Measurements from ENCODE around the gene HAS3.
A peak's percentile ranks its signal among the peaks of the same experiment; 100 is the strongest.

Gene HAS3

DNA sequence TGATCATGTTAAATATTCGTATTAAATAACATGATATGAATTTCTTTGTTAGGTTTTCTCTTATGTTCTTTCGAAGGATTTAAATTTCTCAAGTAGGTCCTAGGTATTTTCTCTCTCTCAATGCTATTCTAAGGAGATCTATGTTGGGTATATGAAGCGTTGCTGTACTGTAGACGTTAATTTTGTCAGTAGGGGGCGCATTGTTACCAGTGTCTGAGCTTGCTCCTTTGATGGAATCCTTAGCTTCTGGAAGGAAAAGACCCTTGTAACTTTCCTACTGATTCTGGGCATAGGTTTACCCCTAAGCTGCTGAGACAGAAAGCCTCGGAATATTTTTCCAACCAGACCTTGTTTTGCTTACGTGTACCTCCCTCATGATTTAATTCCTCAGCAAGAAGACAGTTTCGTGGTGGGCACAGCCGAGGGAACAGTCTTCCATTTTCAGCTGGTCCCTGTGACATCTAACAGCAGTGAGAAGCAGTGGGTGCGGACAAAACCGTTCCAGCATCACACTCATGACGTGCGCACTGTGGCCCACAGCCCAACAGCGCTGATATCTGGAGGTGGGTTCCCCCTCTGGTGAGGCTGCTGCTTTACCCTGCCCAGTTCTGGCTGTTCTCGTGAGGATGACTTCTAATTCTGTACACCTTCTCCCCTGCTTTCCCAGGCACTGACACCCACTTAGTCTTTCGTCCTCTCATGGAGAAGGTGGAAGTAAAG, 44.9 kb downstream of the HAS3 start:
- peak; percentile 31 for DNase-seq

DNA sequence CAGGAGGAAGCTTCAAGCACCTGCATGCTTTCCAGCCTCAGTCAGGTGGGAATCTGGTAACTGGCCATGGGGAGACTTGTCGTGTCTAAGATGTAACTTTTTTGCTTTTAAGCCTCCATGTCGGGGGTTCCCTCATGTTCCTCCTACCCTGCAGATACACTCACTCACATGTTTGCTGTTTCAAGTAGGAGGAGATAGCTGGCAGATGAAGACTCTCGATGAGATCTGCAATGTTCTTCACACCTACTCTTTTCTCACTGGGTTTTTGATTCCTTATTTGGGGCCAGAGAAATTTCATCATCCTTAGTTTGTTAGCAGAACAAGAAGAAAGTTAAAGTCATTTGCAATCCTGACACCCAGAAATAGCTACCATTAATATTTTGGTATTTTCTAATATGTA, 51.7 kb downstream of the HAS3 start:
- no peak for DNase-seq

DNA sequence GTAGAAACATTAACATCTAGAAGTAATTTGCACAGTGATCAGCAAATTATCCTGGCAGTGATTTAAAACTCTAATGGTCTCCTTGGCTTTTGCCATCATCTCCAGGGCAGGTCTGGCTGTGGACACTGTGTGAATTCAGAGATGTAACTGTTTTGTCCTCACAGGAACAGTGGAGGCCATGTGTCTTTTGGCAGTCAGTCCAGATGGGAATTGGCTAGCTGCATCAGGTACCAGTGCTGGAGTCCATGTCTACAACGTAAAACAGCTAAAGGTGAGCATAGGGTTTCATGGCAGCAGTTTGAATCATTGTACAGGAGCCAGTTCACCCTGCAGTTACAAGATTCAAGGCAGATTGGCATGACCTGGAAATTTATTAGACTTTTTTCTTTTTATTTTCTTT, 54.7 kb downstream of the HAS3 start:
- DNase-seq, result no peak

DNA sequence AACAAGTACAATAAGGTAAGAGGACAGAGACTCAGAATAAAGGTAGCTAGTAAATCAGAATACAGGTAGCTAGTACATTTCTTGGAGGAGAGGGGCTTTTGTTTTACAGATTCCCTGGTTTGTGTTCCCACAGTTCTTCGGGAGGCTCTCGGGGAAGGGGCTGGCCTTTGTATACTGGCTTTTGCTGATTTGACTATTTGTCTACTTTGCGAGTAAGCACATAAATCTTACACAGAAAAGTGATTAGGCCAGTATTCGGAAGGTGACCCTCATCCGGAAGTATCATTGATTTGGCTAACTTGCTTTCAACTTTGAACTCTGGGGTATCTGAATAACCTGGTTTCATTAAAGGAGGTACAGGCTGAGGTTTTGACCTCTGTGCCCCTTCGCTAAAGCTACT, 60.1 kb downstream of the HAS3 start:
- DNase-seq, result no peak

DNA sequence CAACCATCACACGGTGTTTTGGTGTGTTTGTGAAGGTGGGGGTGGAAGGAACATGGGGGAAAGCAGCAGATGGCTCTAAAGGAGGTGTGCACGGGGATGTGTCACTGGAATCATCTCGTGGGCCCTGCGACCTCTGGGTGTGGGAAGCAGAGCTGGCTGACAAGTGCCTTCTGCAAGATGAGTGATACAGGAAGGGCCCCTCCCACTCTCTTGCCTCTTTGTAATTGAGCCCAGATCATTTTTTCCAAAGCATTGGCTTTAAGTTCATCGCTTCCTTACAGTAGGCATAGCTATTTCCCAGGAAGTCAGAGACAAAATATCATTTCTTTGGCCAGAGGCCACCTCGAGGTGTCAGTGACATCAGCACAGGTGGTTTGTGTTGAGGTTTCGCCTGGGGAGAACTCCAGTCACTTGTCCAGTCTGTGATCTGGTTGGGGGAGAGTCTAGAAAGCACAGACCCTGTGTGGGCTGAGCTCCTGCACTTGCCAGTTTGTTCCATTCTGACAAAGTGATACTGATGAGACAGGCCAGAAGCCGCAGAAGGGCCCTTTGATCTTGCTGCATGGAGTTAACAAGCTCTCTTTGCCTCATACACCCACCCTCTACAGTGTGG, 60.9 kb downstream of the HAS3 start:
- peak; percentile 83 for DNase-seq

DNA sequence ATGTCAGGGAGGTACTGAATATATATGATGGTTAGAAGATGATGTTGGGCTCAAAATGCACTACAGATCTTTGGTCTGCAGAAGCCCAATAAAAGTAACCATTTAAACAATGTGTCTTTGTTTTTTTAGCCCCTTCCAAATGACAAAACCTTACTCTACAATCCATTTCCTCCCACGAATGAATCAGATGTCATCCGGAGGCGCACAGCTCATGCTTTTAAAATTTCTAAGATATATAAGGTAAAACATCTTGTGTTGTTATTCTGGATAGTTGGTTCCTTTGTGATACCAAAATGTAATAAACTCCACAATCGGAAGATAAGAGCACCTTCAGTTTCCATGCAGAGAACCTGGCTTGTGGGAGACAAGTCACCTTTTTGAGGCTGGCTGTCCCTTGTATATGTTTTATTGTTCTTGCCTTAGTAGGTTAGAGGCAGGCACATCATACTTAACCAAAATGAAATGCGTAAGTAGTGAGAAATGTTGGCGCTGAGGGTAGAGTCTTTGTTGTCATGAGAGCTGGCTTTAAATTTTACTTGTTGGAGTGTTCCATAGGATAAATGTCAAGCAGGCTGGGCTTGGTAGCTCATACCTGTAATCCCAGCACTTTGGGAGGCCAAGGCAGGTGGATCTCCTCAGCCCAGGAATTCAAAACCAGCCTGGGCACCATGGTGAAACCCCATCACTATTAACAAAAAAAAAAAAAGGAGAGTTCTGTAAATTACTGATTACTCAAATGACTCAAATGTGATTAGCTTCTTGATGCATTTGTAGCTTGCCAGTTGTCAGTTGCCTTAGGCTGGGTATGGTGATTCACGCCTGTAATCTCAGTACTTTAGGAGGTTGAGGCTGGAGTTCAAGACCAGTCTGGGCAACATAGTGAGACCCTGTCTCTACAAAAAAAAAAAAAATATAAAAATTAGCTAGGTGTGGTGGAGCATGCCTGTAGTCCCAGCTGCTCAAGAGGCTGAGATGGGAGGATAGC, 61.8 kb downstream of the HAS3 start:
- DNase-seq, result no peak
